ENCODE results near the gene CNDP2.

Gene CNDP2

DNA sequence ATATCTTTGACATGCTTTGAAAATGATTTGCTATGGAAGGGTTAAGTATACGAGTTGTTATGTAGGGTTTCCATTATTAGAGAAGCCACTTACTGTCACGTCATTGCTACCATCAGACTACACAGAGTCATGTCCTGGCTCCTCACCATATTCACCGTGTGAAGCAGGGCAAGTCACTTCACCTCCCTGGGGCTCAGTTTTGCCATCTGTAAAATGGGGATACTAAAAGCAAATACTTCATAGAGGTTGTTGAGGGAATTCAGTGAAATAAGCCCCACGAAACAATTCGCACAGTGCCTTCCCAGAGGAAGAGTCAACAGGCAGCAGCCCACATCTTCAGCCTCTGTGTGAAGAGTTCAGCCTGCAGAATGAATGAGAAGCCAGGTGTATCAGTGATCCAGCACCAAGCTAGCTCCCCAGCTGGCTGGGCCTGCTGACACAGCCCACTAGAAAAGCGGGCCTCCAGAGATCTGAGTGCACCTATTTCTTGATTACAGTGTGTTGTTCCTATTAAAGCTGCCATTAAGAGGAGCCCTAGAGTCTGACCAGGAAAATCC lies 42.4 kb upstream of the CNDP2 start:
- Histone ChIP-seq H3K27ac (ENCODE audit: low read depth, low read length, poor library complexity, severe bottlenecking) (no peak overlapping the region), H3K4me2 (ENCODE audit: low read length) (no peak overlapping the region), H3K79me2 (ENCODE audit: insufficient read depth, low read length) (no peaks in the 10 kb centered on the region), H2AFZ (ENCODE audit: low read length) (no peak overlapping the region), H3K9ac (ENCODE audit: low read length) (no peak overlapping the region), H3F3A (ENCODE audit: insufficient read depth, low read length) (no peaks in the 10 kb centered on the region), H3K4me1 (ENCODE audit: insufficient read depth, low read length, severe bottlenecking) (no peaks in the 10 kb centered on the region), H3K4me3 (ENCODE audit: low read depth, low read length, poor library complexity, severe bottlenecking) (no peak overlapping the region), H4K20me1 (ENCODE audit: insufficient read depth, low read length) (no peaks in the 10 kb centered on the region), H3K9me3 (ENCODE audit: low read length) (no peaks in the 10 kb centered on the region), H3K27me3 (ENCODE audit: insufficient read depth, low read length) (0 out of 2 replicates have a peak, but pooled peaks cover 3% of the 10 kb centered on the region), H3K9me2 (ENCODE audit: low read depth, low read length) (no peaks in the 10 kb centered on the region), H3K36me3 (ENCODE audit: insufficient read depth, low read length) (no peaks in the 10 kb centered on the region)
- TF ChIP-seq CTCF (IDR thresholded peaks at IDR 0.05; ENCODE audit: low read length), result no peak
- TF ChIP-seq EZH2 (IDR thresholded peaks at IDR 0.05; ENCODE audit: borderline replicate concordance, low read length), result no peak

DNA sequence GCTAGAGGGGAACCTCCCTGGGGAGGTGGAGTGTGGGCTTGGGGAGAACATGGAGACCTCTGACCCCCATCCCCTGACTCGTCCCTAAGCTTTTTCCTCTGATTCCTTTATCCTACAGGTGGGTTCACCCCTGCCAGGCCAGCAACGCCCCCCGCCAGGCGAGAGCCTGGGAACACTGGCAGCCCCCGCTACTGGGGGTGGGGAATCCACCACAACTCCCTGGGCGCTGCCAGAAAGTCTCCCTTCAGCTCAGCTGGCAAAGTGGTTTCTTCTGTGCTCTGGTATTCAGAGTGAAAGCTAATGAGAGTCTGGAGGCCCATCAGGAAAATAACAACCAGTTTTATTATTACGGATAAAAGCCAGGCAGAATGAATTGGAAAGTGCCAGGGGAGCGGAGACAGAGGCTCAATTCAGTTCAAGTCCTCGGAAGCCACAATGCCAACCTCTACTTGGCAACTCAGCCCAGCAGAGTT lies 41.8 kb upstream of the CNDP2 start:
- H3K36me3 ChIP-seq (ENCODE audit: insufficient read depth, low read length), result no peaks in the 10 kb centered on the region
- H3K9me3 ChIP-seq (ENCODE audit: low read length), result no peaks in the 10 kb centered on the region
- no peak for TF ChIP-seq EZH2 (IDR thresholded peaks at IDR 0.05; ENCODE audit: borderline replicate concordance, low read length)
- no peak for TF ChIP-seq CTCF (IDR thresholded peaks at IDR 0.05; ENCODE audit: low read length)
- no peak overlapping the region for H3K4me2 ChIP-seq (ENCODE audit: low read length)
- H3K9me2 ChIP-seq (ENCODE audit: low read depth, low read length), result no peaks in the 10 kb centered on the region
- no peaks in the 10 kb centered on the region for H3F3A ChIP-seq (ENCODE audit: insufficient read depth, low read length)
- no peaks in the 10 kb centered on the region for H3K79me2 ChIP-seq (ENCODE audit: insufficient read depth, low read length)
- no peaks in the 10 kb centered on the region for H3K4me1 ChIP-seq (ENCODE audit: insufficient read depth, low read length, severe bottlenecking)
- H2AFZ ChIP-seq (ENCODE audit: low read length), result no peak overlapping the region
- H3K9ac ChIP-seq (ENCODE audit: low read length), result no peak overlapping the region
- 0 out of 2 replicates have a peak, but pooled peaks cover 3% of the 10 kb centered on the region for H3K27me3 ChIP-seq (ENCODE audit: insufficient read depth, low read length)
- no peak overlapping the region for H3K27ac ChIP-seq (ENCODE audit: low read depth, low read length, poor library complexity, severe bottlenecking)
- H3K4me3 ChIP-seq (ENCODE audit: low read depth, low read length, poor library complexity, severe bottlenecking), result no peak overlapping the region
- H4K20me1 ChIP-seq (ENCODE audit: insufficient read depth, low read length), result no peaks in the 10 kb centered on the region

DNA sequence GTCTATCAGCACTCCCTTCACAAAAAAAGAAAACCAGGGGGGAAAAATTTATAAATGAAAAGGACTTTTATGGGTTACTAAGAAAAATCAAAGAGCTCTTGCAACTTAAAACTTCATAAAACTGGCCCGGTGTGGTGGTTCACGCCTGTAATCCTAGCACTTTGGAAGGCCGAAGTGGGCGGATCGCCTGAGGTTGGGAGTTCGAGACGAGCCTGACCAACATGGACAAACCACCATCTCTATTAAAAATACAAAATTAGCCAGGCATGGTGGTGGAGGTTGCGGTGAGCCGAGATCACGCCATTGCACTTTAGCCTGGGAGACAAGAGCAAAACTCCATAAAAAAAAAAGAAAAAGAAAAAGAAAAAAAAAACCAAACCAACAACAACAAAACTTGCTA lies 40.8 kb upstream of the CNDP2 start:
- no peaks in the 10 kb centered on the region for H4K20me1 ChIP-seq (ENCODE audit: insufficient read depth, low read length)
- no peaks in the 10 kb centered on the region for H3F3A ChIP-seq (ENCODE audit: insufficient read depth, low read length)
- H3K79me2 ChIP-seq (ENCODE audit: insufficient read depth, low read length), result no peaks in the 10 kb centered on the region
- no peak overlapping the region for H3K4me3 ChIP-seq (ENCODE audit: low read depth, low read length, poor library complexity, severe bottlenecking)
- TF ChIP-seq CTCF (IDR thresholded peaks at IDR 0.05; ENCODE audit: low read length) (no peak), EZH2 (IDR thresholded peaks at IDR 0.05; ENCODE audit: borderline replicate concordance, low read length) (no peak)
- H3K27ac ChIP-seq (ENCODE audit: low read depth, low read length, poor library complexity, severe bottlenecking), result no peak overlapping the region
- H3K9me3 ChIP-seq (ENCODE audit: low read length), result no peaks in the 10 kb centered on the region
- H3K4me1 ChIP-seq (ENCODE audit: insufficient read depth, low read length, severe bottlenecking), result no peaks in the 10 kb centered on the region
- no peak overlapping the region for H3K4me2 ChIP-seq (ENCODE audit: low read length)
- no peak overlapping the region for H3K9ac ChIP-seq (ENCODE audit: low read length)
- H2AFZ ChIP-seq (ENCODE audit: low read length), result no peak overlapping the region
- H3K9me2 ChIP-seq (ENCODE audit: low read depth, low read length), result no peaks in the 10 kb centered on the region
- H3K36me3 ChIP-seq (ENCODE audit: insufficient read depth, low read length), result no peaks in the 10 kb centered on the region
- H3K27me3 ChIP-seq (ENCODE audit: insufficient read depth, low read length), result 0 out of 2 replicates have a peak, but pooled peaks cover 3% of the 10 kb centered on the region

All from OCI-LY1 (cell line).